Adrenal gland (tissue), 12 donors: ENCODE data around the gene XPNPEP3. TPM values are rescaled to one million over a fixed set of nuclear protein-coding genes. Genes with fewer than 3 reads are reported as not detected.
A peak's percentile ranks its signal among the peaks of the same experiment; 100 is the strongest.

Source experiments
- DNase-seq, 7 donors: peaks; one replicate each; pipeline ENCODE4 v3.0.0-alpha.2; 2019 to 2020
- H3K27ac ChIP-seq, 5 donors: fragments of 200-600 bp; sonication (generic) in 4 of 5; 1 replicate in 3 of 5; 2 replicates in 2 of 5; pipeline versions ENCODE4 v1.5.1 to v1.8.0; 2016 to 2020; ENCODE audit warnings: mild to moderate bottlenecking in 1 of 5
- H3K27me3 ChIP-seq: fragments of 200-600 bp; 2 replicates; pipeline ENCODE4 v1.8.0; 2021
- H3K36me3 ChIP-seq, 2 donors: fragments of 200-600 bp; replicated peaks in 1 of 2; 1 replicate in 1 of 2; 2 replicates in 1 of 2; pipeline versions ENCODE4 v1.5.1 to v1.8.0; 2018 to 2022
- H3K4me1 ChIP-seq, 2 donors: fragments of 200-600 bp; replicated peaks in 1 of 2; 1 replicate in 1 of 2; 2 replicates in 1 of 2; pipeline versions ENCODE4 v1.5.1 to v1.8.0; 2018 to 2021
- H3K4me3 ChIP-seq, 4 donors: fragments of 200-600 bp; sonication (generic) in 3 of 4; one replicate each; pipeline ENCODE4 v1.5.1; 2016 to 2018
- H3K9me3 ChIP-seq, 3 donors: fragments of 200-600 bp; sonication (generic) in 1 of 3; replicated peaks in 1 of 3; 1 replicate in 2 of 3; 2 replicates in 1 of 3; pipeline versions ENCODE4 v1.5.1 to v1.8.0; 2016 to 2021
- CTCF ChIP-seq, 6 experiments: fragments of 450-650 bp in 4 of 6; fragments of 200-600 bp in 2 of 6; sonication (generic) in 1 of 6; IDR thresholded peaks; 1 replicate in 5 of 6; 2 replicates in 1 of 6; pipeline versions ENCODE4 v1.5.1 to v1.8.0; 2016 to 2021; ENCODE audit warnings: antibody characterized with exemption in 6 of 6, mild to moderate bottlenecking in 2 of 6, moderate library complexity in 1 of 6
- POLR2A ChIP-seq, 2 donors: fragments of 450-650 bp; IDR thresholded peaks; one replicate each; pipeline ENCODE4 v1.6.1; 2017; ENCODE audit warnings: antibody characterized with exemption in 2 of 2, mild to moderate bottlenecking in 2 of 2, moderate library complexity in 1 of 2
- WGBS, 4 donors: extraction: QIAGEN DNeasy Blood & Tissue Kit in 2 of 4; methylation state at CpG; one replicate each; pipeline versions ENCODE4 v1.1.5 to v1.1.7; 2013 to 2017; 5-methylcytosine and 5-hydroxymethylcytosine counted together
- intact Hi-C, 2 donors: fragments of 100-400 bp; cut with DNase I; formaldehyde crosslinking; loops; one replicate each; pipeline versions ENCODE4 v1.14.1 to v1.15.0; 2022 to 2023
- polyA plus RNA-seq, 3 donors: library from polyadenylated mRNA; stranded (reverse); fragments of 200-250 nt in 2 of 3; fragments of 350-450 nt in 1 of 3; fragmentation: Illumina TruSeq in 1 of 3; extraction: RNeasy Lipid Tissue Mini Kit (QIAGEN cat#74804) in 1 of 3; gene quantifications; one replicate each; pipeline ENCODE4 v1.2.3, GENCODE V29; 2013 to 2014
- total RNA-seq, 9 donors: library from RNA; depleted of rRNA in 4 of 9; stranded (reverse); fragments of >200 nt in 4 of 9; fragments of 120-200 nt in 1 of 9; fragmentation: NEBNext Ultra II Directional in 1 of 9; extraction: Animal tissue kit (Norgen Biotek cat#: 25700) in 1 of 9; gene quantifications; one replicate each; pipeline versions ENCODE4 v1.1.0 to v1.2.4, GENCODE V29; 2013 to 2023
- donor health status: healthy with polysubstance abuse.
- donor health status: Bipolar disorder and iron deficiency.
- donor health status: DM: yes; HTN: yes; CAD: no.
- donor health status: DM: no; HTN: no; CAD: no.
- donor health status: DM: no; HTN: no; CAD: no.
- donor health status: DM: yes; HTN: yes; CAD: no.

XPNPEP3 gene
- total and polyA plus RNA-seq, 12 donors: 6.4 to 41.1 (median 20.6) TPM

GRCh38 chr22:40855071-40855978 is 1.6 kb upstream of the XPNPEP3 start:
- peaks cover 0 to 2% of the 10 kb centered on the region in 2 donors for H3K36me3 ChIP-seq
- H3K27me3 ChIP-seq: no peaks in the 10 kb centered on the region
- peak in 2 of 7 donors; percentile 20 to 24 for DNase-seq
- H3K4me3 ChIP-seq: peak overlapping the region in 3 of 4 donors; percentile 89 to 99 (median 94)
- WGBS, 4 donors: 28 to 32% (median 29%) methylated on average over 19 to 20 of the region's 20 CpGs
- H3K27ac ChIP-seq: peak overlapping the region in 4 of 5 donors; percentile 96 to 99 (median 98)
- TF ChIP-seq CTCF (IDR thresholded peaks at IDR 0.05): no peak
- TF ChIP-seq POLR2A (IDR thresholded peaks at IDR 0.05): no peak
- peaks cover 22 to 69% of the 10 kb centered on the region in 2 donors for H3K4me1 ChIP-seq
- intact Hi-C loops: loop anchor here in 1 of 2 donors (10.0 kb wide), 1 partner anchor 309 kb away; no protein-coding TSS in a partner anchor
- no peaks in the 10 kb centered on the region for H3K9me3 ChIP-seq

- DNase-seq: peak in 5 of 7 donors; percentile 39 to 65 (median 43)
- no peaks in the 10 kb centered on the region for H3K9me3 ChIP-seq
- intact Hi-C loops: loop anchor here in 1 of 2 donors (10.0 kb wide), 1 partner anchor 309 kb away; no protein-coding TSS in a partner anchor
- peak overlapping the region; percentile 59 to 99 (median 92) for H3K4me3 ChIP-seq
- no peaks in the 10 kb centered on the region for H3K36me3 ChIP-seq
- TF ChIP-seq CTCF (IDR thresholded peaks at IDR 0.05) (no peak), POLR2A (IDR thresholded peaks at IDR 0.05) (no peak)
- H3K4me1 ChIP-seq: peaks cover 22 to 61% of the 10 kb centered on the region in 2 donors
- WGBS, 4 donors: 0 to 1% (median 1%) methylated on average over 27 to 29 of the region's 29 CpGs
- H3K27ac ChIP-seq: peak overlapping the region; percentile 93 to 99 (median 96)
- H3K27me3 ChIP-seq: no peaks in the 10 kb centered on the region
These were observed 902 bp upstream of the XPNPEP3 start for GRCh38 chr22:40855979-40856512.

GRCh38 chr22:40857309-40857855 is 434 bp downstream of the XPNPEP3 start:
- Histone ChIP-seq H3K9me3 (no peaks in the 10 kb centered on the region), H3K27me3 (no peaks in the 10 kb centered on the region), H3K4me3 (peak overlapping the region; percentile 17 to 99 (median 92)), H3K36me3 (no peaks in the 10 kb centered on the region), H3K4me1 (peaks cover 22 to 51% of the 10 kb centered on the region in 2 donors), H3K27ac (peak overlapping the region; percentile 93 to 99 (median 96))
- 4 to 5% (median 4%) methylated on average over 18 of the region's 18 CpGs for WGBS, 4 donors
- TF ChIP-seq POLR2A (IDR thresholded peaks at IDR 0.05): no peak
- TF ChIP-seq CTCF (IDR thresholded peaks at IDR 0.05): no peak
- DNase-seq: no peak
- intact Hi-C loops: loop anchor here in 1 of 2 donors (10.0 kb wide), 1 partner anchor 307 kb away; no protein-coding TSS in a partner anchor

GRCh38 chr22:40862013-40862412 is 5.1 kb downstream of the XPNPEP3 start, which contains the start of gene DNAJB7:
Gene DNAJB7, minus strand, starts transcription at chr22:40862113. Its CDS starts 119 bp downstream, at chr22:40861994.
- no peak for DNase-seq
- Histone ChIP-seq H3K9me3 (no peaks in the 10 kb centered on the region), H3K4me1 (peaks cover 2 to 25% of the 10 kb centered on the region in 2 donors), H3K27me3 (no peaks in the 10 kb centered on the region), H3K4me3 (no peak within 1 kb of the TSS), H3K27ac (no peak within 1 kb of the TSS), H3K36me3 (no peaks in the 10 kb centered on the region)
- intact Hi-C loops: no loop called here
- WGBS, 4 donors: 84 to 89% (median 87%) methylated on average over 3 of the region's 3 CpGs
- no peak for TF ChIP-seq CTCF (IDR thresholded peaks at IDR 0.05)
- no peak for TF ChIP-seq POLR2A (IDR thresholded peaks at IDR 0.05)
